HEK293T (cell line): ENCODE measurements around the gene BZW2.

Experiments
- ARNT ChIP-seq: fragments of 450-650 bp; IDR thresholded peaks from 2 replicates; pipeline ENCODE4 v1.6.1; 2017; ENCODE audit warnings: mild to moderate bottlenecking
- BHLHE40 ChIP-seq: fragments of 450-650 bp; IDR thresholded peaks from 2 replicates; pipeline ENCODE4 v1.6.1; 2016; ENCODE audit warnings: mild to moderate bottlenecking, moderate library complexity, borderline replicate concordance
- CTBP1 ChIP-seq: fragments of 450-650 bp; IDR thresholded peaks from 2 replicates; pipeline ENCODE4 v1.6.1; 2016; ENCODE audit warnings: borderline replicate concordance
- ELF4 ChIP-seq: fragments of 450-650 bp; IDR thresholded peaks from 2 replicates; pipeline ENCODE4 v1.6.1; 2017; ENCODE audit warnings: antibody characterized with exemption
- FOXA1 ChIP-seq: fragments of 450-650 bp; IDR thresholded peaks from 2 replicates; pipeline ENCODE4 v1.6.1; 2016; ENCODE audit warnings: mild to moderate bottlenecking
- FOXM1 ChIP-seq: fragments of 450-650 bp; IDR thresholded peaks from 2 replicates; pipeline ENCODE4 v1.6.1; 2017; ENCODE audit warnings: mild to moderate bottlenecking, borderline replicate concordance
- HDGF ChIP-seq: fragments of 450-650 bp; IDR thresholded peaks from 2 replicates; pipeline ENCODE4 v1.6.1; 2017; ENCODE audit warnings: antibody characterized with exemption, borderline replicate concordance
- LEF1 ChIP-seq: fragments of 450-650 bp; IDR thresholded peaks from 2 replicates; pipeline ENCODE4 v1.6.1; 2017; ENCODE audit warnings: mild to moderate bottlenecking, borderline replicate concordance
- NFRKB ChIP-seq: fragments of 450-650 bp; IDR thresholded peaks from 2 replicates; pipeline ENCODE4 v1.6.1; 2016; ENCODE audit warnings: mild to moderate bottlenecking, moderate library complexity
- SP1 ChIP-seq: fragments of 450-650 bp; IDR thresholded peaks from 2 replicates; pipeline ENCODE4 v1.6.1; 2017
- SUZ12 ChIP-seq: fragments of 450-650 bp; IDR thresholded peaks from 2 replicates; pipeline ENCODE4 v1.6.1; 2016; ENCODE audit warnings: mild to moderate bottlenecking
- TARDBP ChIP-seq: fragments of 450-650 bp; IDR thresholded peaks from 2 replicates; pipeline ENCODE4 v1.6.1; 2016
- ZNF384 ChIP-seq: fragments of 450-650 bp; IDR thresholded peaks from 2 replicates; pipeline ENCODE4 v1.6.1; 2016
- TF ChIP-seq, protein P1 (sequence below): fragments of 450-650 bp; IDR thresholded peaks from 2 replicates; pipeline ENCODE4 v1.6.1; 2016

DNA sequence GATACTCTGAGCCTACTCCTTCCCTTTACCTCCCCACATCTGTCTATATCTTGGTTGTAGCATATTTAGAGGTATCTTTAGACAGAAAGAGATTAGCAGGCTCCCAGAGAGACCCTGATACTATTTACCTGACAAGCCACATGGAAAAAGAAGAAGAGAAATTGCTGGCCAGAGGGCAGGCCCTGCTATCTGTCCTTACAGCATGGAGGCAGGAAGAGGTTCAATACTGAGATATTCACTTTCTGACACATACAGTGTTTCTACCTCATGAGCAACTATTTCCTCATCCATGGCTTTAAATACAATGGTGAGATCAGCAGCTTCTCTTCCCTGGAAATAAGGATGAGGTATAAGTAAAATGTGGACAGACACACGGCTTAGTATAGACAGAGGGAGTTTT is 73.7 kb downstream of the BZW2 start:
- TF ChIP-seq SP1 (no peak), TARDBP (no peak), LEF1 (no peak), ARNT (no peak), SUZ12 (no peak), FOXM1 (no peak), BHLHE40 (no peak), FOXA1 (no peak), HDGF (no peak), NFRKB (no peak), ELF4 (no peak), CTBP1 (no peak), ZNF384 (no peak)
- TF ChIP-seq, protein P1, sequence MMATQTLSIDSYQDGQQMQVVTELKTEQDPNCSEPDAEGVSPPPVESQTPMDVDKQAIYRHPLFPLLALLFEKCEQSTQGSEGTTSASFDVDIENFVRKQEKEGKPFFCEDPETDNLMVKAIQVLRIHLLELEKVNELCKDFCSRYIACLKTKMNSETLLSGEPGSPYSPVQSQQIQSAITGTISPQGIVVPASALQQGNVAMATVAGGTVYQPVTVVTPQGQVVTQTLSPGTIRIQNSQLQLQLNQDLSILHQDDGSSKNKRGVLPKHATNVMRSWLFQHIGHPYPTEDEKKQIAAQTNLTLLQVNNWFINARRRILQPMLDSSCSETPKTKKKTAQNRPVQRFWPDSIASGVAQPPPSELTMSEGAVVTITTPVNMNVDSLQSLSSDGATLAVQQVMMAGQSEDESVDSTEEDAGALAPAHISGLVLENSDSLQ: no peak
